GM12874 (cell line): ENCODE results near the gene CHRNB4.

Experiments used
- CTCF ChIP-seq: IDR thresholded peaks from 2 replicates; pipeline ENCODE4 v1.5.1; 2011; ENCODE audit warnings: low read depth, mild to moderate bottlenecking, control low read depth, low read length, moderate library complexity; ENCODE audit not compliant: insufficient read depth

Gene CHRNB4

GRCh38 chr15:78604420-78604819 lies 36.6 kb downstream of the CHRNB4 start:
- TF ChIP-seq CTCF: no peak

- TF ChIP-seq CTCF: no peak
Observed at GRCh38 chr15:78603467-78603866, 37.5 kb downstream of the CHRNB4 start.

- TF ChIP-seq CTCF: no peak
Observed at GRCh38 chr15:78599189-78599588, 41.8 kb downstream of the CHRNB4 start.

GRCh38 chr15:78598348-78598747 lies 42.7 kb downstream of the CHRNB4 start:
- TF ChIP-seq CTCF: no peak

- no peak for TF ChIP-seq CTCF
Observed at GRCh38 chr15:78597583-78597982, 43.4 kb downstream of the CHRNB4 start.

GRCh38 chr15:78574944-78575343 lies 66.1 kb downstream of the CHRNB4 start:
- no peak for TF ChIP-seq CTCF
